GM21717 (cell line): ENCODE measurements around the gene ZFPL1.
A peak's percentile ranks its signal among the peaks of the same experiment; 100 is the strongest.

ENCODE experiments used
- ATAC-seq: cut with Tn5 transposase; IDR thresholded peaks from one replicate; pipeline ENCODE4 v1.9.1; 2021; ENCODE audit warnings: mild to moderate bottlenecking, moderate library complexity; ENCODE audit not compliant: unreplicated experiment

The ZFPL1 gene

DNA sequence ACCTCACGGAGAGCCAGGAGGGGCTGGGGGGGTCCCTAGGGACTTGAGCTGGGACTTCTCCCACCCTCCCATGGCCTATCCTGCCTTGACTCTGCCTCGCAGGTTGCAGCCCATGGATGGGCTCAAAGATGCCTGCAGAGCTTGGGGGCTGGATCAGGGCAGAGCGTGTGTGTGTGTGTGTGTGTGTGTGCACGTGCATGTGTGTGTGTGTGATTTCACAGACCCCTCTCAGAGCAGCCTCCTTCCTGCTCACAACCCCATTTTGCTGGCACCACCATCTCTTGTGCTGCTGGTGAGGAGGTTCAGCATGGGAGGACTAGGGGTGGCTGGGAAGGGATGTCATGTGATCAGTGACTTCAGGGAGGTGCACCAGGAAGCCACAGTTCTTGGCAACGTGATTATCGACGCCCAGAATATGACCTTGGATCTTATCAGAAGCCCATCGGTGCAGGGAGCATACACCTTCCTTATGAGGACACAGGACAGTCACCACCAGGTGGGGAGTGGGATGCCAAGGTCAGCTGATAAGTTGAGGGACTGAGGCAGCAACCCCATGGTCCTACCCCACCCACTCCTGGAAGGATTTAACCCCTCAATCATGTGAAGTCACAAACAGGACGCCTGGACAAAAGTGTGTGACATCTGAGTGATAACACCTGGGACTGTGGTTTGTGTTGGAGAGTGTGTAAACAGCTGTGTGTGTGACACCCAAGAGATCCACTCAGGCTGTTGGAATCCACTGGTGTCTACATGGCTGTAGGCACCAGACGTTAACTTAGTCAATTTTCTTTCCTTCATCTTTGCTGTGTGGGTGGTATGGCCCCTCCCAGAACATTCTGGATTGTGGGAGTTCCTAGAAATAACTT is 23.8 kb upstream of the ZFPL1 start:
- no peak for ATAC-seq

DNA sequence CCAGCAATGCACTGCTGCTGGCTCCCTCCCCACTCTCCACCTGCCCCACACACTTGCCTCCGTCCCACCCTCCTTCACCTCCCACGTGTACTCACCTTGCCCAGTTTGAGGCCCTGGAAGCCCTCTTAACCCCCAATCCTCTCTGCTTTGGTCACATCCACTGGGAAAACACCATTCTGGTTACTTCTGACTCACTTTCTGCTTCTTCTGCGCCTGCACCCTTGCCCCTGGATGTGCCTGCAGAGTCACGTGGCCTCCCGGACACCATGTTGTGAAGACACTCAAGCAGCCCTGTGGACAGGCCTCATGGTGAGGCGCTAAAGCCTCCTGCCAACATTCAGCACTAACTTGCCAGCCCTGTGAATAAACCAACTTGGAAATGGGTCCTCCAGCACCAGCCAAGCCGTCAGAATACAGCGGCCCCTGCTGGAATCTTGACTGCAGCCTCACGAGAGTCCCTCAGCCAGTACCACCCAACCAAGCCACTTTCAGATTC is 23.1 kb upstream of the ZFPL1 start:
- no peak for ATAC-seq

- no peak for ATAC-seq
Measured at GRCh38 chr11:65063532-65063931, 20.5 kb upstream of the ZFPL1 start.

- ATAC-seq: no peak
Measured at GRCh38 chr11:65064847-65065240, 19.2 kb upstream of the ZFPL1 start.

DNA sequence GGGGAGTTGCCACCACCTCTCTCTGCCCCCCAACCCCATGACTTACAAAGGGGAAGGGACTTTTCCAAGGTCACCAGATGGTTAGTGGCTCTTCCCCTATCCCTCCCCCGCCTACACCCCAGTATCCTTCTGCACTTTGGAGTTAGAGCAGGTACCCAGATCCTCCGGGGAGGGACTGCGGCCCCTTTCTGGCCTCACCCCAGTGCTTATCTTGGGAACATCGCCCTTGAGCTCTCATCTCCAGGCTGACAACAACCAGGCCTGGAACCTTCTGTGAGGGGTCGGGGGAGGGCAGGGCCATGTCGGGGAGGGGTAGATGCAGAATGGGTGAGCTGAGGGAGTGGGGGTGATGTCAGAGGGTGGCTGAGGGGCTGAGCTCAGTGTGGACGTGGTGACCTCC is 18.2 kb upstream of the ZFPL1 start:
- ATAC-seq: no peak

GRCh38 chr11:65066315-65066714 is 17.7 kb upstream of the ZFPL1 start:
- no peak for ATAC-seq

- no peak for ATAC-seq
Measured at GRCh38 chr11:65066805-65067291, 17.2 kb upstream of the ZFPL1 start.

DNA sequence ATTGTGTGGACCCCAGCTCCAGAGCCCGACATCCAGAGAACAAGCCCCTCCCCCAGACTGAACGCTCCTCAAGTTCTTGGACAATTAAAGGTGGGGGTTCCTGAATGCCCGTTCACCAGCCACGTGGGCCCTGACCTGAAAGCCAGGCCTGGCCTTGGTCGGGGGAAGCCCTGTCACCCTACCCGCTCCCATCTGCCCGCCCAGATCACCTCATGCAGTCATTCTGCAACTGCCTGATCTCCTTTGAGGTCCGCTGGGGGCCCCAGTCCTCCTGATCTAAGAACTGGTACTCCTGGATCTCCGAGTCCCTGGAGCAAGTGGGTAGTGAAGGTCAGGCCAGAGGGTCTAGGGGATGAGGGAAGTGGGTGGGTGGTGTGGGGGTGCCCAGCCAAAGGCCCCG is 16.6 kb upstream of the ZFPL1 start:
- no peak for ATAC-seq

GRCh38 chr11:65069217-65069616 is 14.8 kb upstream of the ZFPL1 start:
- ATAC-seq: no peak

GRCh38 chr11:65071907-65072630 is 12.0 kb upstream of the ZFPL1 start:
- no peak for ATAC-seq

DNA sequence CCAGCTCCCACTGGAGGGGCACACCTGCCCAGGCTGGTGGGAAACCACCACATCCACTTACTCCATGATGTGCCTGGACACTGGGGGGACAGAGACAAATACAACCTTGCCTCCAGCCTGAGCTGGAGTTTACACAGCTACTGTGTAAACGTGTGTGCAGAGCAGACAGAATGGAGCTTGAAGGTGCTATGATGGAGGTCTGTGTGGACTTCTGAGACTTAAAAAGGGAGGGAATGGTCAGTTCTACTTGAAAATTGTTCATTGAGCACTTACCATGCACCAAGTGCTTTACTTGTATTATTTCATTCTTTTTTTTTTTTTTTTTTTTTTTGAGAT is 11.4 kb upstream of the ZFPL1 start:
- no peak for ATAC-seq

DNA sequence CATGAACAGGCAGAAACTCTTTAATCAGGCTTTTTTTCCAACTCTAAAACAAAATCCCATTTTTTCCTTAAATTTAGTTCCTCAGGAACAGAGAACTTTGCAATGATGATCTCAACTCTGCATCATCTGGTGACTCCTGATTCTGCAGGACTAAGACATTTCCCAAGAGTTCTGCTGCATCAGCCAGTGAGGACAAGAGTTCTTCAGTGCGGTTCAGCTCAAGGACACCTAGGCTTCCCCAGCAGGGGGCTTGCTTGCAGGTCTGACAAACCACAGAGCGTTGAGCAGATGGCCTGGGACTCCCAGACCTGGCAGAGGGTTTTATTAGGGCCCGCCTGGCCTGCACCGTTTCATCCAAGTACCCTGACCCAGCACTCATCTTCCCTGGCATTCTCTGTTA is 6.6 kb upstream of the ZFPL1 start:
- ATAC-seq: no peak

- no peak for ATAC-seq
Measured at GRCh38 chr11:65078151-65078550, 5.9 kb upstream of the ZFPL1 start.

DNA sequence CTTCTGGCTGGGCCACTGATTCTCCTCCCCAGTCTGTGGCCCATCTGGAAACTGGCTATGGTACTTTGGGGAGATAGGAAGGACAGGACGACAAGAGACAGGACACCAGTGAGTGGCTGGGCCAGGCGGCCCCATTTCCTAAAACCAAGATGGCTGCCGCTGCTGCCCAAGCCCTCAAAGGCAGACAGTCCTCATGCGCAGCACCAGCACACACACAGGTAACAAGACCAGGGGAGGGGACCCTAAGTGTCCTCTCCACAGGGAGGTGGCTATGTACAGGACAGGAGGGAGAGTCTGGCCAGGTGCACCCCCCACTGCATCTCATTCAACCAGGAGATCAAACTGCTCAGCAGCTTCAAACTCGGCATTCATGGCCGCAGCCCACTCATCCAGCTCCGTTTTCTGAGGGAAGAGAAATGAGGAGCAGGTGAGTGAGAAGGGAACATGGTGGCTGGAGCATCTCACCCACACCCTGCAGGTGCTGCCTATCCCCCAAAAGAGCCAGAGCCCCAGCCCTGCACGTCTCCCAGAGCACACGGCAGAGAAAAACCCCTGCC is 5.2 kb upstream of the ZFPL1 start:
- no peak for ATAC-seq

DNA sequence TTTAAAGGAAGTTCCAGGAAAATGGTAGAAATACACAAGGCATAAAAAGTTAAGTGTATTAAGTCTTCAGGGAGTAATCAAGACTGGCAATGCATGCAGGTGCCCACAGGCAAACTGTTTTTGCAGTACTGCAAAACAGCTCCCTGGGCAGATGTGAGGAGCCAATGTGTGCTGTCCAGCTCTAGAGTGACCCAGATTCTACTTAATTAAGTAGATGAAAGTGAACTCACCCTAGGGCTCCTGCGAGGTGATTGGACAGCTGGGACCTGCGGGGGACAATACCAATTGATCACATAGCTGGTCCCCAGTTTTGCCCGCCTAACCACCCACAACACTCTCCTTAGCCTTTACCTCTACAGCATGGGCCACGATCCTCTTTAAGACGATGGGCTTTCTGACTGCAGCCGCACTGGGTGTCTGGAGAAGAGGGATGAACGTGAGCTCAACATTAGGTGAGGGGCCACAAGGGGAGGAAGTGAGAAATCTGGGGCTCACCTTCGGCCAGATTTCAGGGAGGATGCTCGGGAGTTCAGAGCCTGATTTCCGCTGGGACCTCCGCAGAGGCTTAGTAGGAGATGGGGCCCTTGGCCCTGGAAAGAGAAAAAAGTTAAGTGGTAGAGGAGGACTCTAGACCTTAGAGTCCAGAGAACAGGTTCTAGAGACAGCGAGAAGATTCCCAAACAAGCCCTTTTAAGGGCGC is 738 bp upstream of the ZFPL1 start:
- ATAC-seq: peak; percentile 22

GRCh38 chr11:65084598-65085375 is 765 bp downstream of the ZFPL1 start:
- ATAC-seq: peak; percentile 8

DNA sequence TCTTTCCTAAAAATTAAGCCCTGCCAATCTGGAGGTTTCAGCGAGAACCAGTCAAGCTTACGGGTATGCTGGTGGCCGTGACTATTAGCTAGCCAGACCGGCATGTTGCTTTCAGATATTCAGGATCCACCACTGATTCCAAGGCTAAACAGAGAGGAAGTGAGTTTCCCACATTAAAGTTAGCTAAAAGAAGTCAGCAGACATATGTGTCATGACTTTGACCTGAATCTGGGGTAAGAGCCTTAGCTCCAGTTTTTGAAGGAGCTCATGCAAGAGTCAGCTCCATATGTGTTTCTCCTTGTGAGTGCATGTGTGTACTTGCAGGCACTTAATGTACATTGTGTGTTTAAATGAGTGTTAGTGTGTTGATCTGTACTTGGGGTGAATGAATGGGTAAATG is 1.4 kb downstream of the ZFPL1 start:
- no peak for ATAC-seq

- no peak for ATAC-seq
Measured at GRCh38 chr11:65086809-65087208, 2.8 kb downstream of the ZFPL1 start.

DNA sequence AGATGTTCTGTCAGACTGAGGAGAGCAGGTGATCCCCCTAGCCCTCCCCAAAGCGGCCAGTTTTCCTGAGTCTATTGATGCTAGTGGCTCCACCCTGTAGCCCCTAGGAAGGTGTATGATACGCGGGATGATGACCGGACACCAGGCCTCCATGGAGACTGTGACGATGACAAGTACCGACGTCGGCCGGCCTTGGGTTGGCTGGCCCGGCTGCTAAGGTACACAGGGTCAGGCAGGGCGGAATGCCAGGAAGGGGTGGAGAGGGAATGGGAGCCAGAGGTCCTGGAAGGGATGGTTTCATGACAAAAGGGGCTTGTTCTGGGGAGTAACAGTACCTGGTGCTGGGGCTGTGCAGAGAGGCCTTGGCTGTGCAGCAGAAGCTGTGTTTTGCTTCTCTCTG is 3.2 kb downstream of the ZFPL1 start:
- no peak for ATAC-seq

DNA sequence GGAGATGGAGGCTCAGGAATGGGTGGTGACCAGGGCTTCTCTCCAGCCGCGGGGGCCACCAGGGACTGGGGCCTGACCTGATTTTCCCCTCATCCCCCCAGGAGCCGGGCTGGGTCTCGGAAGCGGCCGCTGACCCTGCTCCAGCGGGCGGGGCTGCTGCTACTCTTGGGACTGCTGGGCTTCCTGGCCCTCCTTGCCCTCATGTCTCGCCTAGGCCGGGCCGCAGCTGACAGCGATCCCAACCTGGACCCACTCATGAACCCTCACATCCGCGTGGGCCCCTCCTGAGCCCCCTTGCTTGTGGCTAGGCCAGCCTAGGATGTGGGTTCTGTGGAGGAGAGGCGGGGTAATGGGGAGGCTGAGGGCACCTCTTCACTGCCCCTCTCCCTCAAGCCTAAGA is 3.8 kb downstream of the ZFPL1 start:
- no peak for ATAC-seq
